GM23248 (cell line): ENCODE results near the gene STX5. TPM values are rescaled to one million over a fixed set of nuclear protein-coding genes. Genes with fewer than 3 reads are reported as not detected.

Experiments used
- DNase-seq: peaks from one replicate; pipeline ENCODE4 v3.0.0-alpha.2; 2015
- H2AFZ ChIP-seq: fragments of 200-600 bp; sonication (generic); 2 replicates; pipeline ENCODE4 v1.6.1; 2016; ENCODE audit warnings: antibody characterized with exemption
- H3F3A ChIP-seq: fragments of 200-600 bp; sonication (generic); 2 replicates; pipeline ENCODE4 v1.6.1; 2016; ENCODE audit warnings: mild to moderate bottlenecking, antibody characterized with exemption, mixed run types; ENCODE audit not compliant: insufficient read depth
- H3K27ac ChIP-seq: fragments of 200-600 bp; sonication (generic); 2 replicates; pipeline ENCODE4 v1.5.1; 2016; ENCODE audit warnings: mild to moderate bottlenecking
- H3K27me3 ChIP-seq: fragments of 200-600 bp; sonication (generic); replicated peaks from 2 replicates; pipeline ENCODE4 v1.6.1; 2016; ENCODE audit warnings: mild to moderate bottlenecking; ENCODE audit not compliant: insufficient read depth
- H3K36me3 ChIP-seq: fragments of 200-600 bp; sonication (generic); 2 replicates; pipeline ENCODE4 v1.6.1; 2016; ENCODE audit warnings: low read depth, mild to moderate bottlenecking
- H3K4me1 ChIP-seq: fragments of 200-600 bp; sonication (generic); 2 replicates; pipeline ENCODE4 v1.6.1; 2016; ENCODE audit warnings: mild to moderate bottlenecking; ENCODE audit not compliant: insufficient read depth
- H3K4me2 ChIP-seq: fragments of 200-600 bp; sonication (generic); one replicate; pipeline ENCODE4 v1.6.1; 2016; ENCODE audit warnings: mild to moderate bottlenecking; ENCODE audit not compliant: unreplicated experiment
- H3K4me3 ChIP-seq: fragments of 200-600 bp; sonication (generic); 2 replicates; pipeline ENCODE4 v1.5.1; 2016; ENCODE audit warnings: mild to moderate bottlenecking
- H3K79me2 ChIP-seq: fragments of 200-600 bp; sonication (generic); 2 replicates; pipeline ENCODE4 v1.6.1; 2016; ENCODE audit warnings: mild to moderate bottlenecking; ENCODE audit not compliant: insufficient read depth
- H3K9ac ChIP-seq: fragments of 200-600 bp; sonication (generic); 2 replicates; pipeline ENCODE4 v1.6.1; 2016; ENCODE audit warnings: mild to moderate bottlenecking
- H3K9me2 ChIP-seq: fragments of 200-600 bp; sonication (generic); 2 replicates; pipeline ENCODE4 v1.6.1; 2016; ENCODE audit warnings: mixed run types, mild to moderate bottlenecking, moderate library complexity; ENCODE audit not compliant: insufficient read depth
- H3K9me3 ChIP-seq: fragments of 200-600 bp; sonication (generic); one replicate; pipeline ENCODE4 v1.6.1; 2017; ENCODE audit warnings: low read depth
- H4K20me1 ChIP-seq: fragments of 200-600 bp; sonication (generic); 2 replicates; pipeline ENCODE4 v1.6.0; 2016; ENCODE audit not compliant: insufficient read depth
- EZH2 ChIP-seq: fragments of 200-600 bp; sonication (generic); IDR thresholded peaks from 2 replicates; pipeline ENCODE4 v1.6.1; 2018; ENCODE audit warnings: antibody characterized with exemption, mild to moderate bottlenecking; ENCODE audit not compliant: insufficient read depth, poor library complexity, severe bottlenecking
- EZH2phosphoT487 ChIP-seq: fragments of 200-600 bp; sonication (generic); IDR thresholded peaks from 2 replicates; pipeline ENCODE4 v1.6.1; 2018; ENCODE audit warnings: antibody characterized with exemption, moderate library complexity, mild to moderate bottlenecking, low read depth; ENCODE audit not compliant: insufficient read depth
- WGBS, 2 experiments: methylation state at CpG; one replicate each; pipeline ENCODE4 v1.1.6; 2015 to 2017; ENCODE audit warnings: low lambda C conversion rate in 2 of 2, low coverage in 1 of 2; ENCODE audit errors: missing lambda C conversion rate in 2 of 2; 5-methylcytosine and 5-hydroxymethylcytosine counted together
- in situ Hi-C: fragments of 300-500 bp; cut with MboI; formaldehyde crosslinking; loops from 2 replicates; pipeline ENCODE4 v1.15.0; 2020
- polyA plus RNA-seq: library from polyadenylated mRNA; unstranded; fragments of >200 nt; fragmentation: Nextera tagmentation; extraction: Ambion mirVana; gene quantifications from 2 replicates; pipeline ENCODE4 v1.2.1, GENCODE V29; 2016
- total RNA-seq: library from RNA; depleted of rRNA; stranded (reverse); fragments of >200 nt; shearing (Covaris generic); gene quantifications from 2 replicates; pipeline ENCODE4 v1.2.3, GENCODE V29; 2014

STX5 gene
- total and polyA plus RNA-seq, 2 experiments from 2014 or later: 34.0 to 43.9 TPM

DNA sequence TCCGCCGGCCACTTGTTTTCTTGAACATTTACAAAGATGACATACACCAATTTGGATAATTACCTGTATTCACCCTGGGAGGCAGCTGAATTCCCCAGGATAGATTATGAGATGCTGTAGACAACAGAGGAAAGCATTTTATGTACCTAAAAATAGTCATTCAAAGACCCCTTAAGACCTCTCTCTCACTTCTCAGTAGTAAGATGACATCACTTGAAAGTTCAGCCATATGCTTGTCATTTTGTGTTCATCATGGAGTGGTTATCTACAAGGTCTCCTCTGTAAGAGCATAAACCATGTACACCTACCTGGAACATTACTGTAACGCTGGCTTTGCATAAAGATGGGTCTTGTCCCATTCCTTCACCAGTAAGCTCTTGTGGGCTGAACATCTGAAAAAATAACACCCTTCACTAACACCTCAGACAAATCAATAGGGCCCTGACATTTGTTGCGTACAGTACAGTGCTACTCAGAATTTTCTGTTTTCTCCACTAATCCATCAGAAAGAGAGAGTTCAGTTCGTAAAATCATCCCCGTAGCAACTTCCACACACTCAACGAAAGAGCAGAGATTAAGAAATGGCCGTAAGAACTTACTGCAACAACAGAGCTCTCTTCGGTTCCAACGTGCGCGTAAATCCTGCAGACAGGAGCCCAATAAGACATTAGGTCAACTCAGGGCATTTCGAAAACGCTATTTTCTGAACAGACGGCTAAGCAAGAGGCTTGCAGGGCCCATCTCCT is 23.1 kb upstream of the STX5 start:
- peak overlapping the region; percentile 54 for H3K27ac ChIP-seq
- no peak for DNase-seq
- H3K9me2 ChIP-seq: no peaks in the 10 kb centered on the region
- H3K36me3 ChIP-seq: peaks cover 38% of the 10 kb centered on the region
- no peaks in the 10 kb centered on the region for H3K27me3 ChIP-seq
- H3K4me2 ChIP-seq: peak overlapping the region; percentile 92
- H3K4me1 ChIP-seq: peaks cover 16% of the 10 kb centered on the region
- no peak overlapping the region for H2AFZ ChIP-seq
- no peaks in the 10 kb centered on the region for H3K9me3 ChIP-seq
- TF ChIP-seq EZH2: no peak
- no peak for TF ChIP-seq EZH2phosphoT487
- WGBS, 2 experiments: 2% methylated on average over 15 of the region's 15 CpGs
- H3K9ac ChIP-seq: peak overlapping the region; percentile 92
- in situ Hi-C loops: no loop called here
- peaks cover 50% of the 10 kb centered on the region for H3K79me2 ChIP-seq
- H4K20me1 ChIP-seq: peaks cover 9% of the 10 kb centered on the region
- peaks cover 51% of the 10 kb centered on the region for H3F3A ChIP-seq
- peak overlapping the region; percentile 90 for H3K4me3 ChIP-seq

GRCh38 chr11:62854013-62854824 is 22.4 kb upstream of the STX5 start:
- H3K27me3 ChIP-seq: no peaks in the 10 kb centered on the region
- H3K4me3 ChIP-seq: peak overlapping the region; percentile 90
- no peak overlapping the region for H2AFZ ChIP-seq
- 0 out of 2 replicates have a peak overlapping the region, but pooled peaks have one; percentile 54 for H3K27ac ChIP-seq
- H4K20me1 ChIP-seq: peaks cover 9% of the 10 kb centered on the region
- peak overlapping the region; percentile 92 for H3K4me2 ChIP-seq
- in situ Hi-C loops: no loop called here
- peaks cover 50% of the 10 kb centered on the region for H3K79me2 ChIP-seq
- DNase-seq: no peak
- TF ChIP-seq EZH2phosphoT487 (no peak), EZH2 (no peak)
- WGBS, 2 experiments: 7 to 9% methylated on average over 8 of the region's 8 CpGs
- H3F3A ChIP-seq: peaks cover 56% of the 10 kb centered on the region
- H3K36me3 ChIP-seq: peaks cover 38% of the 10 kb centered on the region
- no peaks in the 10 kb centered on the region for H3K9me2 ChIP-seq
- H3K9me3 ChIP-seq: no peaks in the 10 kb centered on the region
- peak overlapping the region; percentile 92 for H3K9ac ChIP-seq
- H3K4me1 ChIP-seq: peaks cover 16% of the 10 kb centered on the region

DNA sequence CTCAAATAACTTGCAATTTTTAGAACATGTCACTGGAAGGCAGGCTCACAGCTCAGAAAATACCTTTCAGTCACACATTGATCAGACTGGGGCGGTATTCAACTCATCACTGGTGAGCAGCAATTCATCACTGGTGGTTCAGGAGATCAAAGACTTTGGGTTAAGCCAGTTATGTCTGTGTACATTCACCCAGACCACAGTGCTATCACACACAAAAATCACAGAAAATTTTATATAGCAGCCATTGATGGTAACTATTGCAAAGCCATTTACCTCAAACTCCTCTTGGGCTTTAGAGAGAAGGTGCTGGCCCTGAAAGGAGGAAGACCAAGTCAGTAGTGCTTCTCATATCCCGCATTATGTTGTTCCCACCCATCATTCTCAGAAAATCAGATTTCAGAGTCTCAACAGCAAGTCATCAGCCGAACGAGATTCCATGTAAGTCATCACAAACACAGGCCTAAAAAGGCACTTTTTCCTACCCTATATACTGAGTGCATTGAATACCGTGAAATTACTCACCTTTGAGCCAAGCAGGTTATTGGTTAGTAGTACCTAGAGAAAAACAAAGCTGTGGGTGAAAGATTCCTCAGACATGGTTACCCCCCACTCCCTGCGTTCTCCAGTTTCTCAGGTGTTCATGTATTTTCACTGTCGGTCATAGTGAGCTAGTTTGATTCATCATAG is 21.6 kb upstream of the STX5 start:
- peak overlapping the region; percentile 92 for H3K9ac ChIP-seq
- in situ Hi-C loops: no loop called here
- no peaks in the 10 kb centered on the region for H3K9me3 ChIP-seq
- 63 to 66% methylated on average over 7 of the region's 7 CpGs for WGBS, 2 experiments
- peaks cover 56% of the 10 kb centered on the region for H3F3A ChIP-seq
- H3K4me3 ChIP-seq: peak overlapping the region; percentile 90
- H3K27me3 ChIP-seq: no peaks in the 10 kb centered on the region
- H3K9me2 ChIP-seq: no peaks in the 10 kb centered on the region
- peaks cover 38% of the 10 kb centered on the region for H3K36me3 ChIP-seq
- DNase-seq: no peak
- no peak overlapping the region for H2AFZ ChIP-seq
- peaks cover 50% of the 10 kb centered on the region for H3K79me2 ChIP-seq
- TF ChIP-seq EZH2phosphoT487: no peak
- TF ChIP-seq EZH2: no peak
- H4K20me1 ChIP-seq: peaks cover 9% of the 10 kb centered on the region
- H3K4me2 ChIP-seq: peak overlapping the region; percentile 92
- H3K27ac ChIP-seq: no peak overlapping the region
- H3K4me1 ChIP-seq: peaks cover 16% of the 10 kb centered on the region

DNA sequence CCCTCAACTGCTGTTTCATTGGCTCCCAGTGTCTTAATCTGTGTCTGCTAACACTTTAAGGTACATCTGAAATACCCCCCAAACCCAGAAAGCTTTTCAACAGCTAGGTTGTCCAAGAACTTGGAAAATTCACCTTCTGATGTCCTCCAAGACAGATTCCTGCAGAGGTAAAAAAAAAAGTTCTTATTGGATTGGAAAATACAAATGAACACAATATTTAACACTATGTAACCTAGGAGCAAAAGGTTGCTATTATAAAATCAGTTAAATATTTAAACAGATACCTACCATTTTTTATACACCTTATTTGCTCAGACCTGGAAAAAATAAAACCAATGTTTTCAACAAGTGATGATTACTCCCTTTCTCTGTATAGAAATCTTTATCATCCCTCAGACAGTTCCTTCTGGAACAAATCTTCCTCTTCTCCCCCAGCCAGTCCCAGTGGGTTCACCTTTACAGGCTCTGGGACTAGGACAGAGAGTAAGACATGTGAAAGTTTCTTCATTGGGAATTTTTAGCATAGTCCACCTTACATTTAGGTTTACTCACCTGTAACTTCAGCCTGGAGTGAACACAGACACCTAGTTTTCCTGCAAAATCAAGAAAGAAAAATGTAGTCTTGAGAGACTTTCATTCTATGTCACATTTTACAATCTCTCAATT is 20.8 kb upstream of the STX5 start:
- TF ChIP-seq EZH2 (no peak), EZH2phosphoT487 (no peak)
- Histone ChIP-seq H3K9ac (peak overlapping the region; percentile 92), H3K4me2 (peak overlapping the region; percentile 92), H3K9me3 (no peaks in the 10 kb centered on the region), H3K9me2 (no peaks in the 10 kb centered on the region), H3K27me3 (no peaks in the 10 kb centered on the region), H2AFZ (no peak overlapping the region), H4K20me1 (peaks cover 9% of the 10 kb centered on the region), H3K4me3 (peak overlapping the region; percentile 90), H3K79me2 (peaks cover 50% of the 10 kb centered on the region), H3K27ac (peak overlapping the region; percentile 11; the same call in 1 of the 2 replicates), H3K36me3 (peaks cover 38% of the 10 kb centered on the region), H3F3A (peaks cover 56% of the 10 kb centered on the region), H3K4me1 (peaks cover 16% of the 10 kb centered on the region)
- in situ Hi-C loops: no loop called here
- no peak for DNase-seq
